HG03439 (cell line): ENCODE results near the gene MTCL1.
"Not testable (repeated sequence)": the region's sequence is repeated elsewhere in the genome, so short reads cannot be mapped to it uniquely, and the experiment has no call there.

ENCODE experiments used
- ATAC-seq: cut with Tn5 transposase; IDR thresholded peaks from one replicate; pipeline ENCODE4 v1.9.1; 2021; ENCODE audit warnings: mild to moderate bottlenecking, moderate library complexity; ENCODE audit not compliant: unreplicated experiment

MTCL1 gene

DNA sequence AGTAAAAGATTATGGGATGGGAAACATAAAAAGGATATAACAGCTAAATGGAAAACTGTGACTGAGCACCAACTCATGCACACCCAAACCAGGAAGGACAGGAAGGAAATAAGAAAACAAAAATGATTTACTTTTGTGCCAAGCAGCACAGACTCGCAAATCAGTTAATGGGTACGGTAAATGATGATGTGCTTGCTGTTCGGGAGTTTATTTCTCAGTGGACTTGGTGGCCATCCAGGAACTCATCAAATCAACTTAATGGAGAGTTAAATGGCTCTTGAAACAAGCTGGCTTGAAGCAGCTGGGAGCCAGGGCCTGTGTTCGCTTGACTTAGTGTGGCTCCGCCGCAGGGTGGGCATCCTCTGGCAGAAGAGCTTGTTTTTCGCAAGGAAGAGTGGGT, 36.2 kb downstream of the MTCL1 start:
- no peak for ATAC-seq

- ATAC-seq = no peak
Measured at GRCh38 chr18:8742387-8743361, 37.3 kb downstream of the MTCL1 start.

- no peak for ATAC-seq
Measured at GRCh38 chr18:8744038-8744437, 38.7 kb downstream of the MTCL1 start.

GRCh38 chr18:8744656-8745055, 39.3 kb downstream of the MTCL1 start:
- ATAC-seq = no peak

- no peak for ATAC-seq
Measured at GRCh38 chr18:8745355-8746014, 40.1 kb downstream of the MTCL1 start.

GRCh38 chr18:8747440-8747937, 42.1 kb downstream of the MTCL1 start:
- ATAC-seq = no peak

- no peak for ATAC-seq
Measured at GRCh38 chr18:8749492-8749891, 44.1 kb downstream of the MTCL1 start.

DNA sequence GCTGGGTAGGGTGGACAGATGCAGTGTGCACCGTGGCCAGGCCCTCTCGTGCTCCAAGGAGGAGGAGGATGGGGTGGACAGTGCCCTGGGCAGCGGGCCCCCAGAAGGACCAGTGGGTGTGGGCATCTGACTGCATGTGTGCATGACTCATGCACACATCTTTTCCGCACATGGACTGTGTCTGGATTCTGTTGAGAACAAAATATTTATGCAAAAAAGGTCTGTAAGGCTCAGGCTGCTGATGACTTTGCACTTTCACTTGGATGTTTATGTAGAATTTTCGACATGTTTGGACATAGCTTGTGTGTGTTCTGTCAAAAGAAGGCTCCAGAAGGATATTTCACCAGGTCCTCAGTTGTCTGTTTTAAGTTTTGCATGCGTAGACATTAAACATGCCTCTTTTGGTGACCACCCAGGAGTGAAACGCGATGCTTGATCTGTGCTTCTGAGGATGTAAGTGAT, 45.6 kb downstream of the MTCL1 start:
- no peak for ATAC-seq

GRCh38 chr18:8751692-8752091, 46.3 kb downstream of the MTCL1 start:
- ATAC-seq = no peak

- ATAC-seq = no peak
Measured at GRCh38 chr18:8752329-8752728, 47.0 kb downstream of the MTCL1 start.

GRCh38 chr18:8754995-8755960, 49.9 kb downstream of the MTCL1 start:
- ATAC-seq = no peak

GRCh38 chr18:8756571-8756970, 51.2 kb downstream of the MTCL1 start:
- no peak for ATAC-seq

- ATAC-seq = no peak
Measured at GRCh38 chr18:8757396-8757997, 52.1 kb downstream of the MTCL1 start.

- ATAC-seq = no peak
Measured at GRCh38 chr18:8758466-8758865, 53.1 kb downstream of the MTCL1 start.

- ATAC-seq = no peak
Measured at GRCh38 chr18:8760984-8761383, 55.6 kb downstream of the MTCL1 start.

GRCh38 chr18:8761535-8761934, 56.2 kb downstream of the MTCL1 start:
- ATAC-seq = not testable (repeated sequence)

DNA sequence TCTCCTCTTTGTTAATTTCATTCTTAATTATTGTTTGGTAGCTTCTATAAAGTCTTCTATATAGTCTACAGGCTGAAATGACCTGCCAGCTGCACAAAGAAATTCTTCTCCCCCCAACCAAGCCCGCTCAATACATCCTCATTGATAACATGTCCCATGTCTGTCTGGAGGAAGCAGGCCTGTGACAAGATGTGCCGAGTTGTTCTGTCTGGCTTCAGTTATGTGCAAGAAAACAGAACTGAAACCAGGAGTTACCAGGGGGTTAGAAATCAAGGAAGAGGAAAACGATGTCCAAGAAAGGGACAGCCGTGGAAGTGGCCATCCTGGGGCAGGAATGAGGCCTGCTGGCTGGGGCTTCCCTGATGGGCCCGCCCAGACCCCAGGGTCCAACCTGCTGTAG, 57.6 kb downstream of the MTCL1 start:
- ATAC-seq = no peak

DNA sequence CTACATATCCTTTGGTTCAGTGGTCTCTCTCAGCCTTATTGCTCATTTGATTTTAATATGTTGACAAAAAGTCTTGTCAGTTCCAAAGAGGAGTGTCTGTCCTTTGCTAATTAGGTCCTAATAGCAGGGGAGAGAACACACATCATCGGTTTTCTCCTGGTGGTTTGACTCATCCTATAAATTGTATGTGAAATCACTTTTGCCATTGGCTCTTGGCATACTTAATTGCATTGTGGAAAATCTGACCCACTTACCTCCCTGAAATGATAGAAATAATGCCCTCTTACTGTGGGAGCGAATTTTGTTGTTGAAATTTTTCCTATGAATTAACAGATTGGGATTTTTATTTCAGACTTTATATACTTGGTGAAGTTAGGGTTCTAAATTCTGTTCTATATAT, 58.3 kb downstream of the MTCL1 start:
- no peak for ATAC-seq

DNA sequence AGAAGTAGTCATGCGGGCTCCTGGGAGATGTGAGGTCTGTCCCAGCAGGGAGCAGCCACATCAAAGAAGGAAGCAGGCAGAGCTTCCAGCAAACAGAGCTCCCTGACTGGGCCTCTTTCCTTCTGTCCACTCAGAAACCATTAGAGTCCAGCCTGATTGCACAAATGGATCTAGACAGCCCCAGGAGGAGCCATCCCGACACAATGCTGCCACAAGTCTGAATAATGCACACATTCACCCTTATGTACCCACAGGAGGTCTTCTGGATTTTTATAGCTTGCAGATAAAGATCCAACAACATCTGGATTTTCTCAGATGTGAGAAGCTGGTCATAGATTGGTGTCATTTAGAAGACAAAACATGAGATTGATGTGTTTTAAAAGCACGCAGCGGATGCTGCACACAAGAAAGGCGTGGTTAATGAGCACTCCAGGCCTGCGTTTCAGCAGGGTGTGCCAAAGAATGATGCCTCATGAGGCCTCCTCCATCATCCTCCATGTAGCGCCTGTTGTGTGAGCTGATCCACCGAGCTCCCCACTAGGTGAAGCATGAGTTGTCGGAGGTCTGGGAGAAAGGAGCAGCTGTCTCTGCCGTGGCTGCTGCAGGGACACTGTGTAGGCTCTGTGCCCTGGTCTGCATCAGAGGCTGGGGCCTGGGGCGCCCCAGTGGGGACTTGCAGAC, 60.6 kb downstream of the MTCL1 start:
- no peak for ATAC-seq
